Mammary epithelial cell (primary cell): ENCODE results near the gene TRIM40.

ENCODE experiments used
- CTCF ChIP-seq, 2 donors: IDR thresholded peaks in 1 of 2; conservative IDR thresholded peaks in 1 of 2; 2 replicates each; pipeline ENCODE4 v1.5.1; 2011 to 2012; ENCODE audit warnings: inconsistent platforms in 2 of 2, low read length in 2 of 2, mild to moderate bottlenecking in 2 of 2, control low read depth in 1 of 2, low read depth in 1 of 2; ENCODE audit not compliant: insufficient read depth in 1 of 2; ENCODE audit errors: extremely low read depth in 1 of 2
- EZH2 ChIP-seq: IDR thresholded peaks from 2 replicates; pipeline ENCODE4 v1.6.1; 2012; ENCODE audit warnings: low read length, inconsistent platforms, borderline replicate concordance

DNA sequence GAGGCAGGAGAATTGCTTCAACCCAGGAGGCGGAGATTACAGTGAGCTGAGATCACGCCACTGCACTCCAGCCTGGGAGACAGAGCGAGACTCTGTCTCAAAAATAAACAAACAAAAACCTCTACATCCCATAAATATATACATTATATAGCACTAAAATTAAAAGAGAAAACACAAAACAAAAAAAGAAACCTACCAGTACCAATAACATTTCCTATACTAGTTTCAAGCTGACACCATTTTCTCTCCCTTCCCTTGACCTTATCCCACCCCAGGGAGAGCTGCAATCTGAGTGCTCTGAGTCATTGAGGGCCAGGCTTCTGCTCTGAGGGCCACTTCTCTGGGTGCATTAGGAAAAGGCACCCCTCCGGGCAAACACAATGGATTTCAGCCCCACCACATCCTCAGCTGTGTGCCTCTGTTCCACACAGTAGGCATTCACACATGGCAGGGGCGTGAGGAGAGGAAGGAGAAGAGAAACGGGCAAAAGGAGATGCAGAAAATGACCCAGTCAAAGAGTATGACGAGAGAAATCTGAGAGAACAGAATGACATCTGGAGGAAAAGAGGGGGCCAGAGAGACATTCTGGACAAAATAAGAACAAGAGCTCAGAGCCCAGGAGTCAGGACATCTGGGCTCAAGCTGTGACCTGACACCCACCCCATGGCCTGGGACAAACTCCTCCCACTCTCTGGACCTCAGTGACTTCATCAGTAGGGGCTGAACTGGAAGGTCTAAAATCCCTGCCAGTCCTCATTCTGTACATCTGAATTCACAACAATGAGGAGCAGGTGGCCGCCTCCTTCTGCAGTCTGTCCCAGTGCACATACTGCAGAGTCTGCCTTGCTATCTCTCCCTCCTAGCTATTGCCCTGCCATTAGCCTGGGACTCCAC lies 59.1 kb downstream of the TRIM40 start:
- TF ChIP-seq CTCF (conservative IDR thresholded peaks at IDR 0.05 in 1 of 2, IDR thresholded peaks at IDR 0.05 in 1 of 2; ENCODE audit: extremely low read depth in 1 of 2, insufficient read depth in 1 of 2, low read depth in 1 of 2, low read length in 2 of 2): no peak
- no peak for TF ChIP-seq EZH2
